ENCODE data around the gene ACTN4. TPM values are rescaled to one million over a fixed set of nuclear protein-coding genes. Genes with fewer than 3 reads are reported as not detected.

ACTN4 gene
- total and polyA plus RNA-seq, 2 of the 4 experiments (the other 2 are of a cell fraction): 541 to 659 TPM

- no peak overlapping the region for H3K4ac ChIP-seq (ENCODE audit: low read depth, low read length)
- dilution Hi-C loops (cut with HindIII; ENCODE audit: low sequenced_read_pairs, unreplicated experiment): no loop called here
- ChIA-PET POLR2A (ENCODE audit: unreplicated experiment) (no interaction called here), CTCF (no interaction called here)
- no TSS peak for BruUV-seq (replicated peaks)
- H3K9ac ChIP-seq (ENCODE audit: low read depth, low read length): no peak overlapping the region
- no peaks in the 10 kb centered on the region for H3K27me3 ChIP-seq (ENCODE audit: control insufficient read depth, insufficient read depth, low read length)
- 0 out of 2 replicates have a peak, but pooled peaks cover 2% of the 10 kb centered on the region for H3K4me1 ChIP-seq (ENCODE audit: control insufficient read depth, insufficient read depth, low read length)
- no peak overlapping the region for H3K23ac ChIP-seq (ENCODE audit: low read depth, low read length)
- ATAC-seq (ENCODE audit: low read depth) (no peak), DNase-seq (no peak)
- H3K4me2 ChIP-seq (ENCODE audit: low read depth, low read length): no peak overlapping the region
- intact Hi-C loops (cut with micrococcal nuclease): no loop called here
- H3K56ac ChIP-seq (ENCODE audit: extremely low read depth, insufficient read depth, low read length): no peak overlapping the region
- H4K91ac ChIP-seq (ENCODE audit: insufficient read depth, low read depth, low read length): no peak overlapping the region
- WGBS, 2 experiments (ENCODE audit: extremely low coverage in 2 of 2, insufficient read length in 1 of 2): 85% methylated on average over 5 of the region's 21 CpGs; no CpG with 5 or more reads in 1 of the 2 experiments
- H2BK120ac ChIP-seq (ENCODE audit: low read depth, low read length): no peak overlapping the region
- peaks cover 89% of the 10 kb centered on the region for H3K36me3 ChIP-seq (ENCODE audit: control insufficient read depth, insufficient read depth, low read length)
- H3K4me3 ChIP-seq (ENCODE audit: insufficient read depth, low read depth, low read length): no peak overlapping the region
- no peaks in the 10 kb centered on the region for H3K9me1 ChIP-seq (ENCODE audit: insufficient read depth, low read length)
- peaks cover 22% of the 10 kb centered on the region for H4K20me1 ChIP-seq (ENCODE audit: insufficient read depth, low read length)
- H3K9me3 ChIP-seq (ENCODE audit: control insufficient read depth, insufficient read depth, low read length): no peaks in the 10 kb centered on the region
- H2AK9ac ChIP-seq (replicated peaks; ENCODE audit: low read depth, low read length, poor library complexity): no peak overlapping the region
- no peak for TF ChIP-seq POLR2A (IDR thresholded peaks at IDR 0.05; ENCODE audit: low read depth, low read length)
- no peak for TF ChIP-seq CTCF (conservative IDR thresholded peaks at IDR 0.05; ENCODE audit: low read depth, low read length)
- TF ChIP-seq MAZ (IDR thresholded peaks at IDR 0.05; ENCODE audit: borderline replicate concordance, low read depth, low read length): no peak
- TF ChIP-seq CEBPB (IDR thresholded peaks at IDR 0.05; ENCODE audit: low read depth, low read length): no peak
- no peak for TF ChIP-seq FOS (IDR thresholded peaks at IDR 0.05; ENCODE audit: low read depth, low read length)
- TF ChIP-seq ELK1 (IDR thresholded peaks at IDR 0.05; ENCODE audit: borderline replicate concordance, low read depth, low read length): no peak
- no peak for TF ChIP-seq BHLHE40 (IDR thresholded peaks at IDR 0.05; ENCODE audit: low read depth, low read length)
- TF ChIP-seq RCOR1 (IDR thresholded peaks at IDR 0.05; ENCODE audit: insufficient replicate concordance, low read length): no peak
- no peak for TF ChIP-seq USF2 (IDR thresholded peaks at IDR 0.05; ENCODE audit: low read depth, low read length)
- no peak for TF ChIP-seq RFX5 (IDR thresholded peaks at IDR 0.05; ENCODE audit: low read depth, low read length)
- no peak for TF ChIP-seq MAFK (IDR thresholded peaks at IDR 0.05; ENCODE audit: low read depth, low read length)
- in situ Hi-C loops (cut with MboI; ENCODE audit: low sequenced_read_pairs): loop anchor here (25.0 kb wide), 1 partner anchor 187 kb away; the partner anchor contains the start of gene CCER2
- no peak overlapping the region for H3K27ac ChIP-seq (ENCODE audit: insufficient read depth, low read length)
- peaks cover 33 to 52% of the 10 kb centered on the region in 2 experiments for H3K79me1 ChIP-seq (ENCODE audit: low read depth in 1 of 2, low read length in 2 of 2)
- H2BK20ac ChIP-seq (ENCODE audit: low read depth, low read length): no peak overlapping the region
- no peak overlapping the region for H4K8ac ChIP-seq (ENCODE audit: low read depth in 2 of 2, low read length in 2 of 2)
- no peak overlapping the region for H2BK15ac ChIP-seq (ENCODE audit: low read depth, low read length)
- no peak overlapping the region for H2AK5ac ChIP-seq (ENCODE audit: low read depth, low read length)
- no peak overlapping the region for H2AFZ ChIP-seq (replicated peaks; ENCODE audit: low read length, poor library complexity)
- H2BK5ac ChIP-seq (ENCODE audit: low read depth, low read length, poor library complexity, severe bottlenecking): no peak overlapping the region
- H3K14ac ChIP-seq (replicated peaks; ENCODE audit: low read depth, low read length): no peak overlapping the region
- H3K18ac ChIP-seq (ENCODE audit: low read depth, low read length): no peak overlapping the region
- no peak overlapping the region for H4K5ac ChIP-seq (ENCODE audit: low read depth, low read length)
Measured at GRCh38 chr19:38725469-38726283, 78.2 kb downstream of the ACTN4 start.

Measured in IMR-90 (cell line).